Gastrocnemius medialis (tissue), 4 donors: ENCODE results near the gene TMC3.

Source experiments
- CTCF ChIP-seq, 5 experiments: fragments of 450-650 bp in 3 of 5; fragments of 200-600 bp in 2 of 5; sonication (generic) in 2 of 5; IDR thresholded peaks in 4 of 5; conservative IDR thresholded peaks in 1 of 5; 1 replicate in 4 of 5; 2 replicates in 1 of 5; pipeline ENCODE4 v1.5.1; 2016 to 2019; ENCODE audit warnings: antibody characterized with exemption in 5 of 5, mild to moderate bottlenecking in 3 of 5, moderate library complexity in 3 of 5
- POLR2A ChIP-seq, 2 donors: fragments of 450-650 bp; IDR thresholded peaks; one replicate each; pipeline ENCODE4 v1.6.1; 2017; ENCODE audit warnings: antibody characterized with exemption in 2 of 2, mild to moderate bottlenecking in 2 of 2, moderate library complexity in 2 of 2

GRCh38 chr15:81363718-81364500 is 10.1 kb downstream of the TMC3 start:
- no peak for TF ChIP-seq CTCF (IDR thresholded peaks at IDR 0.05 in 4 of 5, conservative IDR thresholded peaks at IDR 0.05 in 1 of 5)
- no peak for TF ChIP-seq POLR2A (IDR thresholded peaks at IDR 0.05)
